NCI-H1417 treated with DMSO at 0.1 percent for 48 hours (cell line): Measurements from ENCODE around the gene OBP2B.
"Not testable (repeated sequence)": the region's sequence is repeated elsewhere in the genome, so short reads cannot be mapped to it uniquely, and the experiment has no call there.

Experiments
- DNase-seq: peaks from one replicate; lab custom pipeline; 2025; lab: John Stamatoyannopoulos, UW

OBP2B gene

GRCh38 chr9:133238272-133238850 is 29.3 kb upstream of the OBP2B start:
- no peak for DNase-seq

GRCh38 chr9:133237035-133237731 is 28.1 kb upstream of the OBP2B start:
- DNase-seq = no peak

- not testable (repeated sequence) for DNase-seq
These were observed 27.4 kb upstream of the OBP2B start for GRCh38 chr9:133236291-133237034.

GRCh38 chr9:133235549-133236222 is 26.6 kb upstream of the OBP2B start:
- DNase-seq = no peak

GRCh38 chr9:133234577-133235322 is 25.7 kb upstream of the OBP2B start:
- DNase-seq = no peak

GRCh38 chr9:133233681-133234432 is 24.8 kb upstream of the OBP2B start:
- no peak for DNase-seq

- DNase-seq = not testable (repeated sequence)
These were observed 23.0 kb upstream of the OBP2B start for GRCh38 chr9:133231934-133232568.

GRCh38 chr9:133230514-133230913 is 21.5 kb upstream of the OBP2B start:
- not testable (repeated sequence) for DNase-seq

GRCh38 chr9:133230093-133230492 is 21.0 kb upstream of the OBP2B start:
- DNase-seq = no peak

- not testable (repeated sequence) for DNase-seq
These were observed 19.6 kb upstream of the OBP2B start for GRCh38 chr9:133228474-133229193.

GRCh38 chr9:133227996-133228395 is 18.9 kb upstream of the OBP2B start:
- DNase-seq = not testable (repeated sequence)

GRCh38 chr9:133227242-133227860 is 18.3 kb upstream of the OBP2B start:
- DNase-seq = no peak

GRCh38 chr9:133226219-133227171 is 17.4 kb upstream of the OBP2B start:
- no peak for DNase-seq

- no peak for DNase-seq
These were observed 16.3 kb upstream of the OBP2B start for GRCh38 chr9:133225171-133226011.

- DNase-seq = no peak
These were observed 15.7 kb upstream of the OBP2B start for GRCh38 chr9:133224762-133225161.

GRCh38 chr9:133223159-133223756 is 14.2 kb upstream of the OBP2B start:
- DNase-seq = not testable (repeated sequence)

- DNase-seq = not testable (repeated sequence)
These were observed 12.9 kb upstream of the OBP2B start for GRCh38 chr9:133221994-133222393.
